Neural cell (in vitro differentiated cells): ENCODE data around the gene ELMO1. TPM values are rescaled to one million over a fixed set of nuclear protein-coding genes. Genes with fewer than 3 reads are reported as not detected.

Experiments
- H2AFZ ChIP-seq: fragments of 200-600, 300-800 bp; sonication (generic), shearing (Covaris generic); 2 replicates; pipeline ENCODE4 v1.6.0; 2014; ENCODE audit warnings: low read depth, mild to moderate bottlenecking, antibody characterized with exemption, low read length, moderate library complexity
- H3F3A ChIP-seq: fragments of 200-600 bp; shearing (Covaris generic); 2 replicates; pipeline ENCODE4 v1.6.1; 2016; ENCODE audit warnings: mild to moderate bottlenecking, moderate library complexity, mixed read lengths, antibody characterized with exemption, low read length; ENCODE audit not compliant: insufficient read depth, poor library complexity, severe bottlenecking
- H3K27ac ChIP-seq: fragments of 200-600, 300-800 bp; sonication (generic), shearing (Covaris generic); 2 replicates; pipeline ENCODE4 v1.5.1; 2014; ENCODE audit warnings: mild to moderate bottlenecking, low read length, moderate library complexity
- H3K27me3 ChIP-seq: fragments of 300-800, 200-600 bp; sonication (generic), shearing (Covaris generic); 2 replicates; pipeline ENCODE4 v1.6.0; 2014; ENCODE audit warnings: mild to moderate bottlenecking, low read depth, low read length, moderate library complexity; ENCODE audit not compliant: insufficient read depth
- H3K36me3 ChIP-seq: fragments of 300-800, 200-600 bp; sonication (generic), shearing (Covaris generic); 2 replicates; pipeline ENCODE4 v1.5.1; 2014; ENCODE audit warnings: mild to moderate bottlenecking, antibody characterized with exemption, low read length, moderate library complexity; ENCODE audit not compliant: insufficient read depth
- H3K4me2 ChIP-seq: fragments of 300-800, 200-600 bp; sonication (generic), shearing (Covaris generic); 2 replicates; pipeline ENCODE4 v1.6.0; 2014; ENCODE audit warnings: mild to moderate bottlenecking, low read length
- H3K4me3 ChIP-seq: fragments of 300-800, 200-600 bp; sonication (generic), shearing (Covaris generic); 2 replicates; pipeline ENCODE4 v1.5.1; 2014; ENCODE audit warnings: mild to moderate bottlenecking, low read length, moderate library complexity
- H3K79me2 ChIP-seq: fragments of 200-600 bp; shearing (Covaris generic); replicated peaks from 2 replicates; pipeline ENCODE4 v1.6.0; 2014; ENCODE audit warnings: mild to moderate bottlenecking, low read length, moderate library complexity; ENCODE audit not compliant: insufficient read depth
- H3K9ac ChIP-seq: fragments of 300-800, 200-600 bp; sonication (generic), shearing (Covaris generic); 2 replicates; pipeline ENCODE4 v1.6.1; 2016; ENCODE audit warnings: mild to moderate bottlenecking, low read length, mixed read lengths
- H3K9me2 ChIP-seq: fragments of 200-600 bp; shearing (Covaris generic); 2 replicates; pipeline ENCODE4 v1.6.1; 2016; ENCODE audit warnings: mild to moderate bottlenecking, low read length, mixed read lengths; ENCODE audit not compliant: insufficient read depth
- H3K9me3 ChIP-seq: fragments of 200-600, 300-800 bp; sonication (generic), shearing (Covaris generic); 2 replicates; pipeline ENCODE4 v1.6.1; 2016; ENCODE audit warnings: mild to moderate bottlenecking, mixed run types, low read length, moderate library complexity, mixed read lengths
- H4K20me1 ChIP-seq: fragments of 200-600 bp; shearing (Covaris generic); 2 replicates; pipeline ENCODE4 v1.6.1; 2016; ENCODE audit warnings: mild to moderate bottlenecking, mixed run types; ENCODE audit not compliant: insufficient read depth
- EP300 ChIP-seq: fragments of 450-650 bp; conservative IDR thresholded peaks from 2 replicates; pipeline ENCODE4 v1.6.1; 2014; ENCODE audit warnings: antibody characterized with exemption, mild to moderate bottlenecking, moderate library complexity; ENCODE audit not compliant: poor library complexity, severe bottlenecking
- EZH2 ChIP-seq: fragments of 200-600, 300-800 bp; shearing (Covaris generic), sonication (generic); IDR thresholded peaks from 2 replicates; pipeline ENCODE4 v1.6.1; 2014; ENCODE audit warnings: antibody characterized with exemption, low read length, borderline replicate concordance, mild to moderate bottlenecking; ENCODE audit not compliant: insufficient read depth, poor library complexity, severe bottlenecking
- MXI1 ChIP-seq: fragments of 450-650 bp; conservative IDR thresholded peaks from 2 replicates; pipeline ENCODE4 v1.6.1; 2014; ENCODE audit warnings: antibody characterized with exemption, mild to moderate bottlenecking; ENCODE audit not compliant: poor library complexity, severe bottlenecking
- POLR2AphosphoS5 ChIP-seq: IDR thresholded peaks from 2 replicates; pipeline ENCODE4 v1.6.1; 2012
- RAD21 ChIP-seq: fragments of 450-650 bp; conservative IDR thresholded peaks from 2 replicates; pipeline ENCODE4 v1.6.1; 2014; ENCODE audit warnings: antibody characterized with exemption, mild to moderate bottlenecking, moderate library complexity
- SMC3 ChIP-seq: fragments of 450-650 bp; conservative IDR thresholded peaks from 2 replicates; pipeline ENCODE4 v1.6.1; 2014; ENCODE audit warnings: antibody characterized with exemption, mild to moderate bottlenecking, moderate library complexity; ENCODE audit not compliant: poor library complexity
- TAF1 ChIP-seq: IDR thresholded peaks from 2 replicates; pipeline ENCODE4 v1.6.1; 2012; ENCODE audit warnings: low read depth
- polyA plus RNA-seq: library from polyadenylated mRNA; depleted of rRNA; stranded (reverse); fragments of >200 nt; gene quantifications from 2 replicates; pipeline ENCODE4 v1.2.3, GENCODE V29; 2014
- TF ChIP-seq, protein P1 (sequence below): fragments of 450-650 bp; IDR thresholded peaks from 2 replicates; pipeline ENCODE4 v1.5.1; 2014; ENCODE audit warnings: antibody characterized with exemption, mild to moderate bottlenecking, moderate library complexity; ENCODE audit not compliant: poor library complexity, severe bottlenecking
- TF ChIP-seq, protein P2 (sequence below): IDR thresholded peaks from 2 replicates; pipeline ENCODE4 v1.6.1; 2012; ENCODE audit warnings: borderline replicate concordance

The ELMO1 gene
- polyA plus RNA-seq, 1 donor from 2014 or later: 12.2 TPM

DNA sequence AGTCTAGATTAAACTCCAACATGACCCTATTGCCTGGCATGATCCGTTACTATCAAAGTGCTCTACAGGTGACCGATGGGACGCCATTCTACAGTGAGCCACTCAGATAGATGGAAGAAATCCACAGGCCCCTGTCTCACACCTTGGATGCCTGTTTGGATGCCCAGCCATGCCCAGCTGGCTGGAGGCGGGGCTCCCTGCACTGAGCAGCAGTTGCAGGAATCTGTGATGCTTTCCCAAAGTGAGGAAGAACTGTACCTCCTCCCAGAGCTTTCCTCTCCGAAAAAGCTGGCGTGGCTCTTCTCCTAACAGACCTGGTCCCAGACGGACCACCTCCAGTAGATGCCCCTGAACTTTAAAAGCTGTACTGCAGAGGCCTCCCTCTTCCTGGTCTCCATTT, 253.3 kb downstream of the ELMO1 start:
- H3K36me3 ChIP-seq: no peaks in the 10 kb centered on the region
- H3K9ac ChIP-seq: no peak overlapping the region
- H2AFZ ChIP-seq: no peak overlapping the region
- no peak overlapping the region for H3K4me3 ChIP-seq
- H3K4me2 ChIP-seq: no peak overlapping the region
- H3K9me2 ChIP-seq: no peaks in the 10 kb centered on the region
- no peaks in the 10 kb centered on the region for H3F3A ChIP-seq
- H3K27ac ChIP-seq: no peak overlapping the region
- no peaks in the 10 kb centered on the region for H4K20me1 ChIP-seq
- no peaks in the 10 kb centered on the region for H3K27me3 ChIP-seq
- no peaks in the 10 kb centered on the region for H3K79me2 ChIP-seq
- no peak for TF ChIP-seq EP300
- TF ChIP-seq MXI1: no peak
- TF ChIP-seq POLR2AphosphoS5: no peak
- TF ChIP-seq, protein P1, sequence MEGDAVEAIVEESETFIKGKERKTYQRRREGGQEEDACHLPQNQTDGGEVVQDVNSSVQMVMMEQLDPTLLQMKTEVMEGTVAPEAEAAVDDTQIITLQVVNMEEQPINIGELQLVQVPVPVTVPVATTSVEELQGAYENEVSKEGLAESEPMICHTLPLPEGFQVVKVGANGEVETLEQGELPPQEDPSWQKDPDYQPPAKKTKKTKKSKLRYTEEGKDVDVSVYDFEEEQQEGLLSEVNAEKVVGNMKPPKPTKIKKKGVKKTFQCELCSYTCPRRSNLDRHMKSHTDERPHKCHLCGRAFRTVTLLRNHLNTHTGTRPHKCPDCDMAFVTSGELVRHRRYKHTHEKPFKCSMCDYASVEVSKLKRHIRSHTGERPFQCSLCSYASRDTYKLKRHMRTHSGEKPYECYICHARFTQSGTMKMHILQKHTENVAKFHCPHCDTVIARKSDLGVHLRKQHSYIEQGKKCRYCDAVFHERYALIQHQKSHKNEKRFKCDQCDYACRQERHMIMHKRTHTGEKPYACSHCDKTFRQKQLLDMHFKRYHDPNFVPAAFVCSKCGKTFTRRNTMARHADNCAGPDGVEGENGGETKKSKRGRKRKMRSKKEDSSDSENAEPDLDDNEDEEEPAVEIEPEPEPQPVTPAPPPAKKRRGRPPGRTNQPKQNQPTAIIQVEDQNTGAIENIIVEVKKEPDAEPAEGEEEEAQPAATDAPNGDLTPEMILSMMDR: no peak
- no peak for TF ChIP-seq EZH2
- no peaks in the 10 kb centered on the region for H3K9me3 ChIP-seq

DNA sequence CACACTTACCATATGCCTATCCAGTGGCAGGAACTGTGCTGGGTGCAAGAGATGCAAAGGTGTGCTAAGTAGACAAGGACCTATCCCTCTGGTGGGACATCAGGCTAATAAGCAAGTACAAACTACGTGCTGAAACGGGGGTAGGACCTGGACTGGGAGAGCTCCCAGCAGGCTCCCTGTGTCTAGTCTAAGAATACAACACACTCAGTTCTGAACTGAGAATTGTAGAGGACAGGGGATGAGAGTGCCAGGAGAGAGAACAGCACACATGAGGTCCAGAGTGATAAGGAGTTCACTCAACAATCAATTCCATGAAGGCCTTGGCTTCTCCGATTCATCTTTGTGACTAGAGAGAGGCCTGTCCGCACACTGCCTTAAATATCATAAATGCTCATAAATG, 253.7 kb downstream of the ELMO1 start:
- no peak for TF ChIP-seq TAF1
- TF ChIP-seq EZH2: no peak
- TF ChIP-seq RAD21: no peak
- TF ChIP-seq, protein P2, sequence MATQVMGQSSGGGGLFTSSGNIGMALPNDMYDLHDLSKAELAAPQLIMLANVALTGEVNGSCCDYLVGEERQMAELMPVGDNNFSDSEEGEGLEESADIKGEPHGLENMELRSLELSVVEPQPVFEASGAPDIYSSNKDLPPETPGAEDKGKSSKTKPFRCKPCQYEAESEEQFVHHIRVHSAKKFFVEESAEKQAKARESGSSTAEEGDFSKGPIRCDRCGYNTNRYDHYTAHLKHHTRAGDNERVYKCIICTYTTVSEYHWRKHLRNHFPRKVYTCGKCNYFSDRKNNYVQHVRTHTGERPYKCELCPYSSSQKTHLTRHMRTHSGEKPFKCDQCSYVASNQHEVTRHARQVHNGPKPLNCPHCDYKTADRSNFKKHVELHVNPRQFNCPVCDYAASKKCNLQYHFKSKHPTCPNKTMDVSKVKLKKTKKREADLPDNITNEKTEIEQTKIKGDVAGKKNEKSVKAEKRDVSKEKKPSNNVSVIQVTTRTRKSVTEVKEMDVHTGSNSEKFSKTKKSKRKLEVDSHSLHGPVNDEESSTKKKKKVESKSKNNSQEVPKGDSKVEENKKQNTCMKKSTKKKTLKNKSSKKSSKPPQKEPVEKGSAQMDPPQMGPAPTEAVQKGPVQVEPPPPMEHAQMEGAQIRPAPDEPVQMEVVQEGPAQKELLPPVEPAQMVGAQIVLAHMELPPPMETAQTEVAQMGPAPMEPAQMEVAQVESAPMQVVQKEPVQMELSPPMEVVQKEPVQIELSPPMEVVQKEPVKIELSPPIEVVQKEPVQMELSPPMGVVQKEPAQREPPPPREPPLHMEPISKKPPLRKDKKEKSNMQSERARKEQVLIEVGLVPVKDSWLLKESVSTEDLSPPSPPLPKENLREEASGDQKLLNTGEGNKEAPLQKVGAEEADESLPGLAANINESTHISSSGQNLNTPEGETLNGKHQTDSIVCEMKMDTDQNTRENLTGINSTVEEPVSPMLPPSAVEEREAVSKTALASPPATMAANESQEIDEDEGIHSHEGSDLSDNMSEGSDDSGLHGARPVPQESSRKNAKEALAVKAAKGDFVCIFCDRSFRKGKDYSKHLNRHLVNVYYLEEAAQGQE: no peak
- TF ChIP-seq, protein P1: no peak
- TF ChIP-seq EP300: no peak
- no peak for TF ChIP-seq POLR2AphosphoS5
- TF ChIP-seq SMC3: no peak
- TF ChIP-seq MXI1: no peak
- Histone ChIP-seq H4K20me1 (no peaks in the 10 kb centered on the region), H2AFZ (no peak overlapping the region), H3K4me2 (no peak overlapping the region), H3K27ac (no peak overlapping the region), H3K9ac (no peak overlapping the region), H3K27me3 (no peaks in the 10 kb centered on the region), H3K9me2 (no peaks in the 10 kb centered on the region), H3F3A (no peaks in the 10 kb centered on the region), H3K4me3 (no peak overlapping the region), H3K36me3 (no peaks in the 10 kb centered on the region), H3K9me3 (no peaks in the 10 kb centered on the region), H3K79me2 (no peaks in the 10 kb centered on the region)
